Limb (tissue), 2 donors: ENCODE results near the gene NPSR1.
"Not testable (repeated sequence)": the region's sequence is repeated elsewhere in the genome, so short reads cannot be mapped to it uniquely, and the experiment has no call there.

Source experiments
- DNase-seq, 2 donors: peaks; one replicate each; pipeline ENCODE4 v3.0.0-alpha.2; 2016; ENCODE audit errors: extremely low spot score in 2 of 2

NPSR1 gene

DNA sequence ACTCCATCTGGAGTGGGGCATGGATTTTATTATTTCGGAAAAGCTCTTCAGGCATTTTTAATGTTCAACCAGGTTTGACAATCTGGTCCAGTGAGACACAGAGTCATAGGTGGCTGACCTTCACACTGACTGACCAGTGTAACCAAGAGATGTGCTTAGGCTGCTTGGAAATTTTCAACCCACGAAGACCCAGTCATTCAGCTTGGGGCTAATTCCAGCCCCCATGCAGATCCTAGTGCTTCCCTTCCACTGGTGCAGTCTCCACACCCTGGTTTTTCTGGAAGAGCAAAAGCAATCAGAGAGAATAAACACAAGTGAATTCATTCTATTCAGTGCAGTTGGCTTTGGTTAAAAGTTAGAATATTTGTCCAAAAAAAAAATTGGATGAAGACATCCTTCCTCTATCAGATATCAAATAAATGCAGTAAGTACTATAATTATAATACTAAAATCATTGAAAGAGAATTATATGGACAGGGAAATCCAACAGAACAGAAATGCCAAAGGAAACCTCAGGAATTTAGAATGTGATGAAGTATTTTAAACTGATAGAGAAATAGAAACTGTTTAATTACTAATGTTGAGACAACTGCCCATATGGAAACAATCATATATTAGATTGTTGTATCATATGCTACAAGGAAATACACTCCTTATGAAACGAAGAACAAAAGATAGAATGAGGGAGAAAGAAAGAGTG, 178.0 kb downstream of the NPSR1 start:
- no peak for DNase-seq

- DNase-seq: no peak
Observed at GRCh38 chr7:34837316-34837715, 179.3 kb downstream of the NPSR1 start.

DNA sequence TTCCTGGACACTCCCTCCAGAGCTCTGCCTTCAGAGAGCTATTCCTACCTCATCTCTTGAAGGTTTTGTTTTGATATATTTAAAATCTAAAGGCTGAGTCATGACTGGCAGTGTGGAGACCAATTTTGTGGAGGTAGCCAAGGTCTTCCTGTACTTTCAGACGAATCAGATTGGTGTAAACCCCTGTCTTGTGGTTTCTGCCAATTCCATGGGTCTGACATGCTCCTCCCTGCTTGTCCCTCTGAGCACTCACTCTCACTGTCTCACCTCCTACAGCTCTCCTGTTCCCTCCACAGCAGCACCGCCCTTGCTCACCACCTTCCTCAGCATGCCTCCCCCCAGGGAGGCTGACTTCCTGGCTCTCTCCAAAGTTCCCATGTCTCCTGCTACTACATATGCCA, 179.8 kb downstream of the NPSR1 start:
- DNase-seq: no peak

DNA sequence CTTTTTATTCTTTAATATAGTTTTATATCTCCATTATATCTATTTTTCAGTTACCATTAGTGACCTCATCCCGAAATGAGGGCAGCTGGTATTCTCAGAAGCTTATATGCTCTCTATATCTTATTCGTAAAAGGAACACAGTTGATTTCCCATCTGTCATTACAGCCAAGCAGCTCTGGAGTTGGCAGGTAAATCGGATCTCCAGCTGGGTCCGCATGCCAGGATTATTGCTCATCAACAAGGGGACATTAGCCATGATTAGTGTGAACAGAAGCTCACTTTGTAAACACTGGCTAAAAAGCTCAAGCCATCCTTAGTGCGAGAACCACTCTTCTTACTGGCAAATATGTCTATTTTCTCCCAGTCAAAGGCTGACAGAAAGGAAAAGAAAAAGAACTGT, 180.3 kb downstream of the NPSR1 start:
- no peak for DNase-seq

DNA sequence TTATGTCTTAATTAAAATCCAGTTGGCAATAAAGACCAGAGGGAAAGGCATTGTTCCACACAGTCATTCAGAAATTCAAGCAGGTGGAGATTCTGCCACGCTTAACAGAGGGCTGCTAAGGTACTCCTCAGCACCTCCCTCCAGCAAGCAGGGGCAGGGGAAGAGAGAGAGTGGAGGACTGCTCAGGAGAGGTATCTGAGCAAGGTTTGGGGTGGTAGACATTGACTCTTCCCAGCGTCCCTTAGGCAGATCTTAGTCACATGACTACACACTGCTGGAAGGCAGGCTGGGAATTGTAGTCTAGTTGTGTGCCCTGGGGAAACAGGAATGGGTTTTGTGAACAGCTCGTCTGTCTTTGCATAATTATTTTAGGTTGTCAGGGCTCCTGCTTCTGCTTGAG, 181.6 kb downstream of the NPSR1 start:
- DNase-seq: no peak

GRCh38 chr7:34840176-34840785, 182.3 kb downstream of the NPSR1 start:
- no peak for DNase-seq

GRCh38 chr7:34841326-34841725, 183.3 kb downstream of the NPSR1 start:
- DNase-seq: no peak

DNA sequence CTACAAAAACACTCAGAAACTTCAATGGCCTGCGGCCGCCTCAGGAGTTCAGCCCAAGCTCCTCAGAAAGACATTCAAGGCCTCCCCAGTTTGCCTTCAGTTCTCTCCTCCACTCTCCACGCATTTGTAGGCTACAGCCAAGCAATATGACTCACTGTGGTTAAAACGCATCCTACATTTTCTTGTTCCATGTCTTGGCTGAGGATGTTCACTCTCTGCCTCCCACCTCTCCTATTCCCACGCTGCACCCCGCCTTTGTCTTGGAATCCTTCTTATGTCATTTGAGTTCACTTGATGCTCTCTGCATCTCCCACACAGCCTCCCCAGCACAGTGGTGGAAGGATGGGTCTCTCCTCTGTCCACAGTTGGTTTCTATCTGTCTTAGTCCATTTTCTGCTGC, 184.8 kb downstream of the NPSR1 start:
- no peak for DNase-seq

DNA sequence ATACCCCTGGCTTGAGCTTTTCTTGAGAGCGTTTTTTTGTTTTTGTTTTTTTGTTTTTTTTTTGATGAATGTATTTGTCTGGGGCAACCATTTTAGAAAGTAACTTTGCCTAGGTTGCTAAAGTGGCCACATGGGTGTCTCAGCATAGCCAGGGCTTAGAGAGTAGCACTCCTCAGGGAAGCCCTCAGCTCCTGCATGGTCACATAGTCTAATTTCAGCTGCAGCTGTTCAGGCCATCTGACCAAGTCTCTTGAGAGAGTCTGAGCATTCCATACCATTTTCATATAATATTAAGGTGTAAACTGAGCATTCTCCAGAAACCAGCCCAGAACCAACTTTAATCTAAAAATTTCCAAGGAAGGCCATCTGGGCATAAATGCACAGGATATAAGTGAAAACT, 186.4 kb downstream of the NPSR1 start:
- no peak for DNase-seq

- no peak for DNase-seq
Observed at GRCh38 chr7:34844936-34845665, 187.1 kb downstream of the NPSR1 start.

DNA sequence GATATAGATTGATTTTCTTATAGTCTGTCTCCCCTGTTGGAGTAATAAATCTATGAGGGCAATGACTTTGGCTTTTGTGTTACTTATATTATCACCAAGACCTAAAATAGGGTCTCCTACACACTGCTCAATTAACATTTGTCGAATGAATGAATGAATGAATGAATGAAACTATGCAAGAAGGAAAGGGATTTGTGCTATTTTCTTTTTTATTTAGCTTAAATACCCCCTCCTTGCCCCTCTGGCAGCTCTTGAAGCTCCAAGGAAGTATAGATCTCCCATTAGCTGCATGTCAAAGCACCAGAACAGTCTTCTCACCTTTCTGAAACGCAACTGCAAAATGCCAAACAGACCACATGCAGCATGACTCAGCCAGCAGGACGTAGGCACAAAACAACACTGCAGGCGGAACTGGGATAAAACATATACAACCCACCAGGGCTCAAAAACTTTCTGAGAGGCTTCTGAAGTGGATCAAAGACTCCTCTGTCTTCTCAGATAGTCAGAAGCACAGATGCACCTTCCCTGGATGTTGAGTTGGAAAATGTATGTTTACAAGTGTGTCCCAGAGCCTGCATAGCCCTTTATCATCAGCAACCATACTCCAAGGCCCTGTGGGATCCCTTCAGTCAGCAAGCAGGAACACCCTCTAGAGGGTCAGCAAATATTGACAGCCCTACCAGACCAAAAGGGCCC, 187.8 kb downstream of the NPSR1 start:
- no peak for DNase-seq

GRCh38 chr7:34846976-34847375, 189.0 kb downstream of the NPSR1 start:
- DNase-seq: no peak

DNA sequence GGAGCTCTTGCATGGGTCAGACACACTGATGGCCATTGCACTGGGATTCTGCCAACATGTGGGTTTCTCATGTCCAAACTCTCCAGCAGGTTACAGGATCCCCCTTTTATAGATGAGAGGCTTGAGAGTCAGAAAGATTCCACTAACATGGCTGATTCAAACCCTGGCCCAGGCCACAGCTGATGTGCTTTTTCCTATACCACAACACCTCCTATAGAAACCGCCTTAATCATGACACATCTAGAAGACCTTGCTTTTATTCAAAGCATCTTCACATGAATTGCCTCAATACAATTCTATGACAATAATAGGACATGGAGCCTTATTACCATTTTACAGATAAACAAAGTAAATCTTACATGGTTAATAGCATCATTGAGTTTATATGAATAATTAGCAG, 190.7 kb downstream of the NPSR1 start:
- DNase-seq: no peak

DNA sequence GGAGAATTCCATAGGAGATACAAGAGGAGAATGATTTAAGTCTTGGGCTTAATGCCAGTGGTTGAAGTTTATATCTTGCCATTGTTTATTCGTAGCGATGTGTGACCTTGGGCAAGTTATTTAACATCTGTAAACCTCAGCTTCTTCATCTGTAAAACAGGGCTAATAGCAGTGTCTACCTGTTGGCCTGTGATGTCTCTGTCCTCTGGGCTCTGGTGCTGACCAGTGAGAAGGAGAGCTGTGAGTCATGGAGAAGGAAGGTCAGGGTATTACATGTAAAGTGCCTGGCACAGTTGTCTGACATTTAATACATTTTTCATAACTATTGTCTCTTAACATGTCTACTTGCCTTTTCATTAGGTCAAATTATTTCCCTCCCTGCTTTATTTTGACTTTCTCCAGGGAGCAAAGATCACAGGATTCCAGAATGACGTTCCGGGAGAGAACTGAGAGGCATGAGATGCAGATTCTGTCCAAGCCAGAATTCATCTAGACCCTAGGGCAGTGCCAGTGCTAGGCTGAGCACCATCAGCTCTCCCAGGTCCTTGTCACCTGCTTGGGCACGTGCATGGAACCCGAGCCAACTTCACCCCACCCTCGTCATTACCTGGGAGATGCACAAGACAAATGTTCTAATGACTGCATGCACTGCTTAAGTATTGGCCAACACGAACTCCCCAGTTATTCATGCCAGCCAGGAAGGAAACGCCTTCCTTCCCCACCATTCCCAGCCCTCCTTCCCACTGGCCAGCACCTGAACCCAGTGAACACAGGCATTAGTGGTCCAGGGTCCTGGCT, 191.3 kb downstream of the NPSR1 start:
- DNase-seq: no peak

DNA sequence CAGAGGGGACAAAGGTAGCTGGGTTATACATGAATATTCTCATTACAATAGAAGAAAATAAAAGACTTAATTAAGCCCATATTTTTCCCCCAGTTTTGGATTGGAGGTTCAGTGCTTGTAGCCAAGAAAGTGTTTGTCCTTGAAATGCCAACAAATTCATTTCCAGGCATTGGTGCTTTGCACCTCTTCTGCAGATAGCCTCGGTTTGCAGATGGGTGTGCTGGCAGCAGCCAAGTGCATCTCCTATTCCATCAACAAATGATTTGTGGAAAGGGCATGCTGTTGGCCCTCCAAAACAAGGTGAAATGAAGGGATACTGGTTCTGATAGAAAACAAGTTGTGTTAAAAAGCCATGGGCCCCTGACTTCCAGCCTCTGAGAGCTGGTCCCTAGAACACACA, 192.0 kb downstream of the NPSR1 start:
- no peak for DNase-seq

DNA sequence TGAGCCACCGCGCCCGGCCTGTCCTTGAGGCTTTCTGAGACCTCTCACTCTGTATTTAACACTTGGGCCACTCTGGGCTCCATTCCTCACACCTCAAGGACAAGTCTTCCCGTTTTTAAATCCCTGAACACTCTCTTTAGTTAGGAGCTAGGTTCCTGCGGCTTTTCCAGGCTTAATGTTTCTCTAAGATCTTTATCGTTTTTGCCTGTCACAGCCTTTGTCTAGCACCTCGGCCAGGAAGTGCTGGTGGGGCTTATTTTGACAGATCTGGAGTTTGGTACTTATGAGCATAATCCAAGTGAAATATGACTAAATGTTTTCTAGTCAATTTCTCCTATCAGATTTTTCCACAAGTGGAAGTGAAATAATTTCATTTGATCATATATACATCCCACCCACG, 192.7 kb downstream of the NPSR1 start:
- no peak for DNase-seq

- no peak for DNase-seq
Observed at GRCh38 chr7:34851431-34851830, 193.4 kb downstream of the NPSR1 start.

DNA sequence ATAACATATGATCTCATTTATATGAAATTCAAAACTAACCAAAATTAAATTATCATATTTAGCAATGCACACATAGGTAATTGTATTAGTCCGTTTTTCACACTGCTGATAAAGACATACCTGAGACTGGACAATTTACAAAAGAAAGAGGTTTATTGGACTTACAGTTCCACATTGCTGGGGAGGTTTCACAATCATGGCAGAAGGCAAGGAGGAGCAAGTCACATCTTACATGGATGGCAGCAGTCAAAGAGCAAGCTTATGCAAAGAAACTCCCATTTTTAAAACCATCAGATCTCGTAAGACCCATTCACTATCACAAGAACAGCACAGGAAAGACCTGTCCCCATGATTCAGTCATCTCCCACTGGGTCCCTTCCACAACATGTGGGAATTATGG, 200.4 kb downstream of the NPSR1 start:
- not testable (repeated sequence) for DNase-seq

DNA sequence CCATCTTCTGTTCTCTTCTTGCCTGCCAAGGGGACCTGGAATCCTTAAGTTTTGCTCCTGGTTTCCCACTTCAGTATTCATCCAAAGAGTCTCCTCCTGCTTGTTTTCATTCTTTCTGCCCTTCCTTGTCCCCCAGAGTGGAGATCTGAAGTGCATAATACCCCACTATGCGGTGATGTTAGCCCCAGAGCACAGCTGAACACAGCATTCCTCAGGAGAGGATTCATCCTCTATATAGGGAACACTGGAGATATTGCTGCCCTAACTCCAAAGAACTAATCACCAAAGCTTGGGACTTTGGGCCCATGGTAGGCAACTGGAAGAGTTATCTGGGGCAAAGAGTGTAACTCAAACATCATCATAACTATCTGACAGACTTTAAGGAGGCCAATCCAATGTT, 201.3 kb downstream of the NPSR1 start:
- not testable (repeated sequence) for DNase-seq

DNA sequence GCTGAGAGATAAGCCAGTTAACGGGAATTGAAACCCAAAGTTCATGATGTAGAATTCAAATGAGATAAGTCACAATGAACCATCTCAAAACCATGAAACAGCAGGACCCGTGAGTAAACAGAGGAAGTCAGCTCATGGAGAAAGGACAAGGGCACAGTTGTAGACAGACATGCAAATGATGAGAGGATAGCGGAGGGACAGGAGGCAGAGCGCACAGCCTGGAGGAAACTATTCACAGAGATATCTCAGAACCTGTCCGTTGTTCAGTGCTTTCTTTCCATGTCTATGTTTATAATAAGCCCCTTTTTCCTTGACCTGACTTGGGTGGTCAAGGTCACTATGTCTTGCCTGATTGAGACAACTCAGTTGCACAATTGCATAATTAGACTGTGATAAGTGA, 208.2 kb downstream of the NPSR1 start:
- DNase-seq: not testable (repeated sequence)

DNA sequence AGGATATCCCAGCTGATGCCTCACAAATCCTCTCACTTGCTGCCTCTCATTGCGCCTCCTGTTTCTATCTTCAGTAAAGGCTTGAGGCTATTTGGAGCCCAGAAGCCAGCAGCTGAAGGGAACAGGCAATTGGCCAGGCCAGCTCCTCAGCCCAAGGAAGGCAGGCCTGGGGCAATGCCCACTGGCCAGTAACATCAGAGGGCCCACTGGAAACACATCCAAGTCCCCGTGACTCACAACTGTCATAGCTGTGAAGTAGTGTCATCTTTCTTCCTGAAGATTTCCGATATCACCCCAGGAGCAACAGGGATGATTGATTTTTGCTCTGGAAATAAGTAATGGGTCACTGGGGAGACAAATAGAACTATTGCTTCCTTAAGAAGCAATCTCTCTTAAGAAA, 209.3 kb downstream of the NPSR1 start:
- not testable (repeated sequence) for DNase-seq
